Occipital lobe (tissue), 2 donors: ENCODE results near the gene ATG10. TPM values are rescaled to one million over a fixed set of nuclear protein-coding genes. Genes with fewer than 3 reads are reported as not detected.
"Not testable (repeated sequence)": the region's sequence is repeated elsewhere in the genome, so short reads cannot be mapped to it uniquely, and the experiment has no call there.

Experiments used
- DNase-seq: peaks from one replicate; lab custom pipeline; 2025; lab: John Stamatoyannopoulos, UW
- total RNA-seq: library from RNA; depleted of rRNA; stranded (reverse); fragments of >200 nt; gene quantifications from one replicate; pipeline ENCODE4 v1.2.3, GENCODE V29; 2014

Gene ATG10
- total RNA-seq, 1 donor from 2014 or later: 6.1 TPM

GRCh38 chr5:82119889-82120288 lies 148.1 kb downstream of the ATG10 start:
- DNase-seq: no peak

- no peak for DNase-seq
Observed at GRCh38 chr5:82129723-82130285, 158.0 kb downstream of the ATG10 start.

GRCh38 chr5:82130602-82131001 lies 158.8 kb downstream of the ATG10 start:
- no peak for DNase-seq

- no peak for DNase-seq
Observed at GRCh38 chr5:82137205-82137604, 165.4 kb downstream of the ATG10 start.

GRCh38 chr5:82139837-82140236 lies 168.0 kb downstream of the ATG10 start:
- not testable (repeated sequence) for DNase-seq

GRCh38 chr5:82142217-82142841 lies 170.5 kb downstream of the ATG10 start:
- no peak for DNase-seq

- no peak for DNase-seq
Observed at GRCh38 chr5:82142928-82143577, 171.2 kb downstream of the ATG10 start.

- no peak for DNase-seq
Observed at GRCh38 chr5:82147860-82148573, 176.2 kb downstream of the ATG10 start.

- no peak for DNase-seq
Observed at GRCh38 chr5:82149434-82149833, 177.6 kb downstream of the ATG10 start.

GRCh38 chr5:82150559-82150958 lies 178.7 kb downstream of the ATG10 start:
- no peak for DNase-seq

GRCh38 chr5:82151204-82151603 lies 179.4 kb downstream of the ATG10 start:
- no peak for DNase-seq

GRCh38 chr5:82151662-82152061 lies 179.8 kb downstream of the ATG10 start:
- no peak for DNase-seq

- no peak for DNase-seq
Observed at GRCh38 chr5:82152978-82153481, 181.2 kb downstream of the ATG10 start.

- no peak for DNase-seq
Observed at GRCh38 chr5:82154776-82155175, 183.0 kb downstream of the ATG10 start.

- no peak for DNase-seq
Observed at GRCh38 chr5:82155305-82155704, 183.5 kb downstream of the ATG10 start.

GRCh38 chr5:82156874-82157273 lies 185.1 kb downstream of the ATG10 start:
- DNase-seq: no peak

- DNase-seq: no peak
Observed at GRCh38 chr5:82158755-82159413, 187.1 kb downstream of the ATG10 start.

GRCh38 chr5:82160948-82161347 lies 189.1 kb downstream of the ATG10 start:
- no peak for DNase-seq

GRCh38 chr5:82162573-82162972 lies 190.8 kb downstream of the ATG10 start:
- DNase-seq: peak; percentile 12

- no peak for DNase-seq
Observed at GRCh38 chr5:82163452-82164175, 191.8 kb downstream of the ATG10 start.
